ENCODE data around the gene PCGF2. TPM values are rescaled to one million over a fixed set of nuclear protein-coding genes. Genes with fewer than 3 reads are reported as not detected.
"Not testable (repeated sequence)": the region's sequence is repeated elsewhere in the genome, so short reads cannot be mapped to it uniquely, and the experiment has no call there.

PCGF2 gene
- total RNA-seq, 1 donor: 3.3 TPM

DNA sequence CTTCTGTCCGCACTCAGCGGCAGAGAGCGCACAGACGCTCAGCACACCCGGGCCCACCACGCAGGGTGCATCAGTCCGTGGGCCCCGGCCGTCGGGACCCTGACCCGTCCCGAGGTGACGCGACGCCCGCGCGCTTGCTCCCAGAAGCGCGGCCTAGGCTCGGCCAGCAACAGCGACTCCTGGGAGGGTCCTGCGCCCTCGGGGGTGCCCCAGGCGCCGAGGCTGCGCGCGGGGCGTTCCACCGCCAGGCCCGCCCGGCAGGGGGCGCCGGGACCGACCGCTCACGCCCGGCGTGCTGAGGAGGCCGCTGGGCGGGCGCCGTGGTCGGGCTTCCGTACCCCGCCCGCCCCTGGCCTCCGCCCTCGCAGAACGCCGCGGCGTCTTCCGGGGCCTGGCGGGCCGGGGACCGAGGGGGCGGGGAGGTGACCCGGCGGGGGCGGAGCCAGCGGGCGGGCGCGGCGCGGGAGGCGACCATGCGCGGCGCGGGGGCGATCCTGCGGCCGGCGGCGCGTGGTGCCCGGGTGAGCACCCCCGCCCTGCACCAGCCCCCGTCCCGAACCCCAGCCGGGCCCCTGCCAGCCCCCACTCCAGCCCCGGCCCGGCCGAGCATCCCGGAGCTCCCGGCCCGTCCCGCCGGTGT is 18.1 kb downstream of the PCGF2 start, which contains the start of gene CISD3:
CISD3 (plus strand) TSS at position 456 of the 640 bp plus-strand sequence; CDS start at position 474, 18 bp downstream.
- TF ChIP-seq, protein P1, sequence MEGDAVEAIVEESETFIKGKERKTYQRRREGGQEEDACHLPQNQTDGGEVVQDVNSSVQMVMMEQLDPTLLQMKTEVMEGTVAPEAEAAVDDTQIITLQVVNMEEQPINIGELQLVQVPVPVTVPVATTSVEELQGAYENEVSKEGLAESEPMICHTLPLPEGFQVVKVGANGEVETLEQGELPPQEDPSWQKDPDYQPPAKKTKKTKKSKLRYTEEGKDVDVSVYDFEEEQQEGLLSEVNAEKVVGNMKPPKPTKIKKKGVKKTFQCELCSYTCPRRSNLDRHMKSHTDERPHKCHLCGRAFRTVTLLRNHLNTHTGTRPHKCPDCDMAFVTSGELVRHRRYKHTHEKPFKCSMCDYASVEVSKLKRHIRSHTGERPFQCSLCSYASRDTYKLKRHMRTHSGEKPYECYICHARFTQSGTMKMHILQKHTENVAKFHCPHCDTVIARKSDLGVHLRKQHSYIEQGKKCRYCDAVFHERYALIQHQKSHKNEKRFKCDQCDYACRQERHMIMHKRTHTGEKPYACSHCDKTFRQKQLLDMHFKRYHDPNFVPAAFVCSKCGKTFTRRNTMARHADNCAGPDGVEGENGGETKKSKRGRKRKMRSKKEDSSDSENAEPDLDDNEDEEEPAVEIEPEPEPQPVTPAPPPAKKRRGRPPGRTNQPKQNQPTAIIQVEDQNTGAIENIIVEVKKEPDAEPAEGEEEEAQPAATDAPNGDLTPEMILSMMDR (IDR thresholded peaks at IDR 0.05; ENCODE audit: extremely low read depth, low read depth, low read length): peak; percentile 40
- Histone ChIP-seq H4K20me1 (ENCODE audit: insufficient read depth, low read length) (peaks cover 27% of the 10 kb centered on the region), H3K4me2 (ENCODE audit: insufficient read depth, low read length) (peak within 1 kb of the TSS; percentile 96), H3K4me3 (ENCODE audit: insufficient read depth, low read length) (peak within 1 kb of the TSS; percentile 92), H3K79me2 (ENCODE audit: insufficient read depth, low read length) (peaks cover 33% of the 10 kb centered on the region), H3K9me3 (ENCODE audit: low read depth, low read length) (no peaks in the 10 kb centered on the region), H3K4me1 (ENCODE audit: insufficient read depth, low read length) (peaks cover 11% of the 10 kb centered on the region), H3K27me3 (ENCODE audit: insufficient read depth, low read length) (no peaks in the 10 kb centered on the region), H3K27ac (ENCODE audit: low read depth, low read length) (peak within 1 kb of the TSS; percentile 66), H3K36me3 (ENCODE audit: insufficient read depth, low read length) (peaks cover 20% of the 10 kb centered on the region), H2AFZ (ENCODE audit: low read length) (peak within 1 kb of the TSS; percentile 72)
- DNase-seq (ENCODE audit: insufficient read length, low spot score, missing footprints): peak; percentile 100

DNA sequence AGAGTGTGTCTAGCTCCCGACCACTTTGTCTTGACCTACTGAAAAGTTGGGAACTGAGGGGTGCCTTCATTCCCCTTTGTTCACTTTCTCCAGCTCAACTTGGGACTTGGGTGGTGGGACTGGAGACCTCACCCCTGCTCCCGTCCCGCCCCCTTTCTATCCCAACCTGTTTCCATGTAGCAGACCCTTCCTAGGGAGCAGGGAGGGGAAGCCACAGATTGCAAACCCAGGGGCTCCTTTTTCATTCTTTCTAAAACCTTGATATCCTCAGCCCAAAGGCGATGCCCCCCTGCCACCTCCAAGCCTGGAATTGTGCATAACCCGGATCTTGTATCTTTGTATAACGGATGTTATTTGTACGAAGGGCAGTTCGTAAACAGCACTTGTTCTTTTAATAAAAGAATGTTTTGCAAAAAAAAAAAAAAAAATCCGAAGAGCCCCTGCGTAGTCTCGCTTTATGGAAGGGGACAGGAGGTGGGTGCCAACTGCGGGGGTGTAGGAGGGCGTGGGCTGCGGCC is 18.7 kb downstream of the PCGF2 start:
- no peak for DNase-seq (ENCODE audit: insufficient read length, low spot score, missing footprints)
- peak overlapping the region; percentile 92 for H3K4me3 ChIP-seq (ENCODE audit: insufficient read depth, low read length)
- peak overlapping the region; percentile 78 for H3K4me2 ChIP-seq (ENCODE audit: insufficient read depth, low read length)
- H3K9me3 ChIP-seq (ENCODE audit: low read depth, low read length): no peaks in the 10 kb centered on the region
- peaks cover 10% of the 10 kb centered on the region for H3K4me1 ChIP-seq (ENCODE audit: insufficient read depth, low read length)
- H3K27me3 ChIP-seq (ENCODE audit: insufficient read depth, low read length): no peaks in the 10 kb centered on the region
- H3K79me2 ChIP-seq (ENCODE audit: insufficient read depth, low read length): peaks cover 30% of the 10 kb centered on the region
- H2AFZ ChIP-seq (ENCODE audit: low read length): no peak overlapping the region
- TF ChIP-seq, protein P1 (IDR thresholded peaks at IDR 0.05; ENCODE audit: extremely low read depth, low read depth, low read length): no peak
- no peak overlapping the region for H3K27ac ChIP-seq (ENCODE audit: low read depth, low read length)
- peaks cover 18% of the 10 kb centered on the region for H3K36me3 ChIP-seq (ENCODE audit: insufficient read depth, low read length)
- H4K20me1 ChIP-seq (ENCODE audit: insufficient read depth, low read length): peaks cover 24% of the 10 kb centered on the region

DNA sequence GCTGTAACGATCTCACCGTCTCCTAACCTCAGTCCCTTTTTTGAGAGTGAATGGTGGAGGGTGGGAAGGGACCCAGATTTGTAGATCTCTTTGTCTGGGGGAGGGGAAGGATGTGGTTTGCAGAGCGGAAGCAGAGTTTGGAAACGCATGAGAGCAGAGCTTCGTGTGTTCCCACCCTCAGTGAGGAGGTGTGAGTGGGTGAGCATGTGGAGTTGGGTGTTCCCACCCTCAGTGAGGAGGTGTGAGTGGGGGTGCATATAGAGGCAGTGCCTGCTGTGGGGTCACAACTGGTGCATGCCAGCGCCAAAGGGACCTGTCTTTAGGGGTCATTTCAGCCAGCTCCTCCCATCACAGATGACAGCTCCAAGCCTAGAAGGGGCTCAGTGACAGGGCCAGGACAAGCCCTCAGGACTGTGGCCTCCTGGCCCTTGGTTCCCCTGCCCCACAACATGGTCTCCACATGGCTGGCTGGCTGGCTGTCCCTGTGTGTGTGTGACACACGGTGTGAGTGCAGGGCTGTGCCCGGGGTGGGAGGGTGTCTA is 19.8 kb downstream of the PCGF2 start:
- Histone ChIP-seq H3K4me1 (ENCODE audit: insufficient read depth, low read length) (peaks cover 10% of the 10 kb centered on the region), H2AFZ (ENCODE audit: low read length) (no peak overlapping the region), H3K36me3 (ENCODE audit: insufficient read depth, low read length) (peaks cover 9% of the 10 kb centered on the region), H3K27me3 (ENCODE audit: insufficient read depth, low read length) (no peaks in the 10 kb centered on the region), H4K20me1 (ENCODE audit: insufficient read depth, low read length) (peaks cover 14% of the 10 kb centered on the region), H3K4me3 (ENCODE audit: insufficient read depth, low read length) (no peak overlapping the region), H3K27ac (ENCODE audit: low read depth, low read length) (no peak overlapping the region), H3K79me2 (ENCODE audit: insufficient read depth, low read length) (peaks cover 21% of the 10 kb centered on the region), H3K4me2 (ENCODE audit: insufficient read depth, low read length) (no peak overlapping the region), H3K9me3 (ENCODE audit: low read depth, low read length) (no peaks in the 10 kb centered on the region)
- DNase-seq (ENCODE audit: insufficient read length, low spot score, missing footprints): no peak
- TF ChIP-seq, protein P1 (IDR thresholded peaks at IDR 0.05; ENCODE audit: extremely low read depth, low read depth, low read length): no peak

DNA sequence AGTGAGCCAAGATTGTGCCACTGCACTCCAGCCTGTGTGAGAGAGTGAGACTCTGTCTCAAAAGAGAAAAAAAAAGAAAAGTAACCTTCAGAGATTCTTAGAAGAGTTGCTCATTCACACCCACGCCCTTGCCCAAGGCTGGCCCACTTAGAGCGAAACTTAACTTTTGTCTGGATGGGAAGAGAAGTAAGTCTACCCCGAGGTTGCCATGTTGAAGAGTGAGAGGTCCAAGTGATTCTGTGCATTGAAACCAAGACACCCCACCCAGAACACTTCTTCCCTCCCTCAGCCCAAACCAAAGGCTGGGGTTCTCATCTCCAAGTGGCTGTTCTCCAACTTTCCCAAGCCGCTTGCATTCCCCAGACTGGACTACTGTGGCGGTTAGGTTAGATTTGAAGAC is 20.4 kb downstream of the PCGF2 start:
- no peak for DNase-seq (ENCODE audit: insufficient read length, low spot score, missing footprints)
- peaks cover 13% of the 10 kb centered on the region for H3K36me3 ChIP-seq (ENCODE audit: insufficient read depth, low read length)

DNA sequence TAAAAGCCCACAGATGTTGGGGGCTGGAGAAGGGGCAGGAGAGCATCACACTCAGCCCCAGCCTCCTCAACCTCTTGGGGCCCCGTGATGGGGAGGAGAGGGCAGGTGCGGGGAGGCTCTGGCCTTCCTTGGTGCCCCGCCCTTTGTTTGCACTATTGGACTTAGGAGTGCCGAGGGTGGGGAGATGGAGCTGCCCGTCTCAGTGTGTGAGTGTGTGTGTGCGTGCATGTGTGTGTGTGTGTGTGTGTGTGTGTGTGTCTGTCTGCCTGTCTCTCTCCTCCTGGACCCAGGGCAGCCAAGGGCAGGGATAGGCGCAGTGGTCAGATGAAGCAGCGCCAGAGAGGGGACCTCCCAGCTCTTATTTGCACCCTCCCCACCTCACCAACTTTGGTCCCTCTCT is 22.0 kb downstream of the PCGF2 start:
- H3K4me1 ChIP-seq (ENCODE audit: insufficient read depth, low read length); H3K4me2 ChIP-seq (ENCODE audit: insufficient read depth, low read length); DNase-seq (ENCODE audit: insufficient read length, low spot score, missing footprints); H4K20me1 ChIP-seq (ENCODE audit: insufficient read depth, low read length); H3K27me3 ChIP-seq (ENCODE audit: insufficient read depth, low read length); H3K4me3 ChIP-seq (ENCODE audit: insufficient read depth, low read length); H3K9me3 ChIP-seq (ENCODE audit: low read depth, low read length); H3K79me2 ChIP-seq (ENCODE audit: insufficient read depth, low read length); H3K27ac ChIP-seq (ENCODE audit: low read depth, low read length); H2AFZ ChIP-seq (ENCODE audit: low read length): not testable (repeated sequence)
- peaks cover 18% of the 10 kb centered on the region for H3K36me3 ChIP-seq (ENCODE audit: insufficient read depth, low read length)

More for the DNA sequence above, 20.4 kb downstream of the PCGF2 start:
- Histone ChIP-seq H3K4me2 (ENCODE audit: insufficient read depth, low read length) (no peak overlapping the region), H2AFZ (ENCODE audit: low read length) (no peak overlapping the region), H3K4me3 (ENCODE audit: insufficient read depth, low read length) (no peak overlapping the region), H3K4me1 (ENCODE audit: insufficient read depth, low read length) (peaks cover 10% of the 10 kb centered on the region), H3K27ac (ENCODE audit: low read depth, low read length) (no peak overlapping the region), H3K79me2 (ENCODE audit: insufficient read depth, low read length) (peaks cover 14% of the 10 kb centered on the region), H4K20me1 (ENCODE audit: insufficient read depth, low read length) (peaks cover 11% of the 10 kb centered on the region), H3K27me3 (ENCODE audit: insufficient read depth, low read length) (no peaks in the 10 kb centered on the region), H3K9me3 (ENCODE audit: low read depth, low read length) (no peaks in the 10 kb centered on the region)
- TF ChIP-seq, protein P1 (IDR thresholded peaks at IDR 0.05; ENCODE audit: extremely low read depth, low read depth, low read length): no peak

All from osteoblast (primary cell).